Upper lobe of left lung (tissue), 4 donors: ENCODE results near the gene VASH2.

Source experiments
- CTCF ChIP-seq, 6 experiments: fragments of 450-650 bp in 4 of 6; fragments of 200-600 bp in 2 of 6; sonication (generic) in 2 of 6; IDR thresholded peaks; one replicate each; pipeline ENCODE4 v1.5.1; 2016 to 2019; ENCODE audit warnings: antibody characterized with exemption in 6 of 6
- EP300 ChIP-seq, 4 donors: sonication (generic); formaldehyde crosslinking; IDR thresholded peaks; one replicate each; pipeline ENCODE4 v1.5.1; 2017; ENCODE audit warnings: antibody characterized with exemption in 4 of 4, control low read depth in 2 of 4
- POLR2A ChIP-seq, 4 donors: fragments of 450-650 bp; IDR thresholded peaks; one replicate each; pipeline ENCODE4 v1.5.1; 2016 to 2017; ENCODE audit warnings: antibody characterized with exemption in 4 of 4, mild to moderate bottlenecking in 2 of 4
- POLR2AphosphoS5 ChIP-seq, 2 donors: sonication (generic); formaldehyde crosslinking; IDR thresholded peaks; one replicate each; pipeline ENCODE4 v1.5.1; 2017; ENCODE audit warnings: antibody characterized with exemption in 2 of 2

- TF ChIP-seq CTCF (IDR thresholded peaks at IDR 0.05), result no peak
- TF ChIP-seq POLR2AphosphoS5 (IDR thresholded peaks at IDR 0.05), result no peak
- TF ChIP-seq EP300 (IDR thresholded peaks at IDR 0.05), result no peak
- no peak for TF ChIP-seq POLR2A (IDR thresholded peaks at IDR 0.05)
Observed at GRCh38 chr1:212922016-212922415, 28.3 kb upstream of the VASH2 start.
